ENCODE measurements around the gene GNG11. TPM values are rescaled to one million over a fixed set of nuclear protein-coding genes. Genes with fewer than 3 reads are reported as not detected.

The GNG11 gene
- total RNA-seq, 1 donor from 2014 or later: 8.8 TPM

Other genes starting within 250 kb of the GNG11 start
- 66.2 and 74.8 TPM in 2 replicates for gene TFPI2, start 31.0 kb upstream of the GNG11 start, total RNA-seq
- gene GNGT1, start 15.2 kb upstream of the GNG11 start, total RNA-seq: not detected in 2 replicates
- 37.4 and 38.0 TPM in 2 replicates for gene BET1, start 82.6 kb downstream of the GNG11 start, total RNA-seq

All from astrocyte (in vitro differentiated cells and primary cell).